ENCODE results near the gene JAM3. TPM values are rescaled to one million over a fixed set of nuclear protein-coding genes. Genes with fewer than 3 reads are reported as not detected.
"Not testable (repeated sequence)": the region's sequence is repeated elsewhere in the genome, so short reads cannot be mapped to it uniquely, and the experiment has no call there.

The JAM3 gene
- total RNA-seq, 4 donors from 2014 or later, result 17.2 to 33.1 (median 20.0) TPM

DNA sequence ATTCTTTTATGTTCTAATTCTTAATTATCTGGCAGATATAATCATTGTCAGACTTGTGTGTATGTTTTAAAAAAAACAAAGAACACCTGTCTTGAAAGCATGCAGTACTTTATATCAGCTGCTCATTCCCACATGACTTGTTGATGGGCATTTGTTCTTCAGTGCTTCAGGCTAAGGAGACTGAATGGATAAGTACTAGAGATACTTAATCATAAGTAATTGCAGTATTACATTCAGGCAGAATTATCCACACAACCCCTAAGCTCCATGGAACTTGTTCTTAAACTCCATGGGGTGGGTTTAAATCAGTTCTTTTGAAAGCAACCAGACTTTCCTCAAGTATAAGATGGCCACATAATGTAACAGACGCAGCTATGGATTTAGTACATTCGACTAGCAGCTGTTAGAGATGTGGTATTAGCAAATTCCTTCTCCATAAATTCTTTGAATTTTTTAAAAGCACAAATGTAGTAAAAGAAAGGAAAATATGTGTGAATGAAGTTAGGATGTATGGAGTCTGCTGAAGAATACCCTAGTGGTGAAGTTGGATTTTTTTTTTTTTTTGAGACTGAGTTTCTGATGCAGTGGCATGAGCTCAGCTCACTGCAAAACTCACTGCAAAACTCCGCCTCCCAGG is 3.0 kb downstream of the JAM3 start:
- ATAC-seq (ENCODE audit: low FRiP score), result no peak
- TF ChIP-seq, protein P1, sequence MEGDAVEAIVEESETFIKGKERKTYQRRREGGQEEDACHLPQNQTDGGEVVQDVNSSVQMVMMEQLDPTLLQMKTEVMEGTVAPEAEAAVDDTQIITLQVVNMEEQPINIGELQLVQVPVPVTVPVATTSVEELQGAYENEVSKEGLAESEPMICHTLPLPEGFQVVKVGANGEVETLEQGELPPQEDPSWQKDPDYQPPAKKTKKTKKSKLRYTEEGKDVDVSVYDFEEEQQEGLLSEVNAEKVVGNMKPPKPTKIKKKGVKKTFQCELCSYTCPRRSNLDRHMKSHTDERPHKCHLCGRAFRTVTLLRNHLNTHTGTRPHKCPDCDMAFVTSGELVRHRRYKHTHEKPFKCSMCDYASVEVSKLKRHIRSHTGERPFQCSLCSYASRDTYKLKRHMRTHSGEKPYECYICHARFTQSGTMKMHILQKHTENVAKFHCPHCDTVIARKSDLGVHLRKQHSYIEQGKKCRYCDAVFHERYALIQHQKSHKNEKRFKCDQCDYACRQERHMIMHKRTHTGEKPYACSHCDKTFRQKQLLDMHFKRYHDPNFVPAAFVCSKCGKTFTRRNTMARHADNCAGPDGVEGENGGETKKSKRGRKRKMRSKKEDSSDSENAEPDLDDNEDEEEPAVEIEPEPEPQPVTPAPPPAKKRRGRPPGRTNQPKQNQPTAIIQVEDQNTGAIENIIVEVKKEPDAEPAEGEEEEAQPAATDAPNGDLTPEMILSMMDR (IDR thresholded peaks at IDR 0.05), result no peak
- no peak for DNase-seq (ENCODE audit: low spot score)

DNA sequence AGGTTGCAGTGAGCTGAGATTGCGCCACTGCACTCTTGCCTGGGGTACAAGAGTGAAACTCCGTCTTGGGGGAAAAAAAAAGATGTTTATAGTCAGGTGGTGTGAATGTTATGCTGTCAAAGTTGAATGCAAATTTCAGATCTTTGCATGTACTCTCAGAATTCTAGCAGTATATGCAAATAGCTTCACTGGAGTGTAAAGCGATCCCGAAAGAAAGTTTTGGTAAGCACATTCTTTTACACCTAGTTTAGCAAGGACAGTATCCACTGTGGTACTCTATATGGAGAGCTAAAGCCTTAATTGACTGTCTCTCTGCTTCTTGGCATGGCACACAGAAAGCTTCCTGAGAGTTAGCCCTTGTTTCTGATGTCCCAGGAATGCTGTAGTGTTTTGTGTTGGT is 4.0 kb downstream of the JAM3 start:
- ATAC-seq (ENCODE audit: low FRiP score), result no peak
- DNase-seq (ENCODE audit: low spot score), result no peak
- TF ChIP-seq, protein P1 (IDR thresholded peaks at IDR 0.05), result no peak

DNA sequence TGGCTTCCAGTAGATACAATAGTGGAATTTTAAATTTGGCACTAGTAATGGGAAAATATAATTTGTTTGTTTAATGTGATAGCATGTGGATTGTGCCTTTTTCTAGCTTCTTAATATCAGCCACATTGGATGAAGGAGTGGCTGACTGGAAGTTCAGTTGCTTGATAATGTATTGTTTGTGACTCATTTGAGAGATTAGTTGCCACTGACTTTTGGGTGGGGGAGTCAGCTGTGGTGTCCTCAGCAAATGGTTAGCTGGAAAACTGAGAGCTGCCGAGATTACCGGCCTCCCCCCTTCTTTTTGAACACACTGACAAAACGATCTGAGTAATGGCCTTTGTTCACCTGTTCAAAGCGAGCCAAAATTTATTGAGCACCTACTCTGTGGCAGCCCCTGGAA is 5.5 kb downstream of the JAM3 start:
- TF ChIP-seq, protein P1 (IDR thresholded peaks at IDR 0.05), result no peak
- ATAC-seq (ENCODE audit: low FRiP score), result no peak
- DNase-seq (ENCODE audit: low spot score), result no peak

DNA sequence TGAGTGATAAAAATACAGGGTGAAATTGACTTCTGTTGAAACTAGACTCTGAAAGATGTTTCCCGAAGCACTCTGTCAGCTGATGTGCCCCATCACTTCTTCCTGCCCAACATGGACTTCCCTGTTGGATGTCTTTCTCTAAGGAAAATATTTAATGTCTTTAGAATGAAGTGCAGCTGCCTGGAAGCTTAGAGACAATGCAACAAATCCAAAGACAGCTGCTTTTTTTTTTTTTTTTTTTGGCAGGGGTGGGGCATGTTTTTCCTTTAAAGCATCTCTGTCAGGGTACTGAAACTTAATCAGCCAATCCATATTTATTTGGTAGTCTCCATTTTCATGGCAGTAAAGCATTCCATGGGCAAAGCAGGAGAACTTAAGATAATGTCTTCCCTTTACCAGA is 5.9 kb downstream of the JAM3 start:
- DNase-seq (ENCODE audit: low spot score) (no peak), ATAC-seq (ENCODE audit: low FRiP score) (no peak)
- TF ChIP-seq, protein P1 (IDR thresholded peaks at IDR 0.05), result no peak

DNA sequence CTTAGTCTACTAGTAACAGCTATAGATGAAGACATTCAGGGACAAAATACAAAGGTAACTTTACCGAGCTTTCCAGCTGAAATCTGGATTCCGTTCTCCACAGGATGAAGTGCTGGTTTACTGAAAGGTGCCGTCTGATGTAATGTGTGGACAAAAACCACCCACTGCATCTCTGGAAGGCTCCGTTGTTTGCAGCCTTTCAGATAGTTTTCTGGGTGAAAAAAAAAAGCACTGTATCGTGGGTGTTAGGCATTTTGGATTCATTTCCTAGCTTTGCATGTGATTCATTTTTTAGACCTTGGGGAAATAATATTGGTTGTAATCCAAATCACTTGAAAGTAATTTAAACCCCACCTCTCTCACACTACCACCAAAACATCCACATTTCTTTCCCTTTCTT is 10.4 kb downstream of the JAM3 start:
- DNase-seq (ENCODE audit: low spot score), result no peak
- ATAC-seq (ENCODE audit: low FRiP score), result no peak
- TF ChIP-seq, protein P1 (IDR thresholded peaks at IDR 0.05), result no peak

DNA sequence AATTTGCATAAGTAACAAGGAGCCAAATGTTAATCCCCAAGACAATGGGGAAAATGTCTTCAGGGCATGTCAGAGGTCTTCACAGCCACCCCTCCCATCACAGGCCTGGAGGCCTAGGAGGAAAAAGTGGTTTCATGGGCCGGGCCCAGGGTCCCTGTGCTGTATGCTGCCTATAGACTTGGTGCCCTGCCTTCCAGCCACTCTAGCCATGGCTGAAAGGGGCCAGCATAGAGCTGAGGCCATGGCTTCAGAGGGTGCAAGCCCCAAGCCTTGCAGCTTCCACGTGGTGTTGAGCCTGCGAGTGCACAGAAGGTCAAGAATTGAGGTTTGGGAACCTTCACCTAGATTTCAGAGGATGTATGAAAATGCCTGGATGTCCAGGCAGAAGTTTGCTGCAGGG is 12.4 kb downstream of the JAM3 start:
- not testable (repeated sequence) for ATAC-seq (ENCODE audit: low FRiP score); DNase-seq (ENCODE audit: low spot score)

DNA sequence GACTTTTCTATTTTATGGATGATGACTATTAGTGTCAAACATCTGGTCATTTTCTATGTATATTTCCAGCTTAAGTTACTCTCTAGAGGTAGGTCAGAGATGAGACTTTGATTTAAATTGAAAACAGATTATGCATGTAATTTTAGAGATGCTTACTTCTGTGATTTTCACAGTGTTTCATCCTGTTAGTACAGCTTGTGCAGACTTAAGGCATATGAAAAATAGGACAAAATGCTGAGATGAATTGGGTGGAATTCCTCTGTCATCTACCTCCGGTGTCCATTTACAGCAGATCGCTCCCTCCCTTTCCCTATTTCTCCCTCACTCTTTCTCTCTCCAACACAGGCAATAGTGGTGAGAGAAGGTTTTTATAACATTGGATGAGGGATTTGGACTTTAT is 14.1 kb downstream of the JAM3 start:
- TF ChIP-seq, protein P1 (IDR thresholded peaks at IDR 0.05), result no peak
- DNase-seq (ENCODE audit: low spot score) (no peak), ATAC-seq (ENCODE audit: low FRiP score) (no peak)
